HCT116 (cell line): ENCODE measurements around the gene COG6. TPM values are rescaled to one million over a fixed set of nuclear protein-coding genes. Genes with fewer than 3 reads are reported as not detected.

Experiments used
- ATAC-seq: fragments of 200-7000 bp; cut with Tn5 transposase; 2 replicates; pipeline ENCODE4 v1.9.1; 2020; ENCODE audit warnings: mild to moderate bottlenecking, moderate library complexity
- BruUV-seq: library from RNA; stranded (reverse); fragments of 400-500 nt; replicated peaks from 2 replicates; lab custom pipeline; 2021; lab: Mats Ljungman, UMichigan
- CTCF ChIA-PET: fragments of 300-600 bp; sonication (Branson Sonifier 250); formaldehyde crosslinking; loops from one replicate; lab custom pipeline; 2021; ENCODE audit warnings: antibody characterized with exemption; lab: Charles Lee
- POLR2A ChIA-PET: fragments of 300-600, 350-600 bp; sonication (Branson Sonifier 250); formaldehyde crosslinking; loops from one replicate; lab custom pipeline; 2021; ENCODE audit warnings: antibody characterized with exemption; lab: Charles Lee
- RAD21 ChIA-PET, 2 experiments: fragments of 300-600 bp; sonication (Branson Sonifier 250); formaldehyde crosslinking; loops; one replicate each; lab custom pipeline; 2023; ENCODE audit warnings: low total read pairs in 2 of 2; ENCODE audit not compliant: uncharacterized antibody in 2 of 2, unreplicated experiment in 2 of 2, low non-redundant PET in 1 of 2; lab: Charles Lee
- DNase-seq: peaks from one replicate; pipeline ENCODE4 v3.0.0-alpha.2; 2010; ENCODE audit warnings: low read depth, low spot score
- H2AFZ ChIP-seq: fragments of 200-600 bp; shearing (Covaris generic), sonication (generic); 2 replicates; pipeline ENCODE4 v1.6.1; 2017; ENCODE audit warnings: low read depth, mixed run types, mixed read lengths, antibody characterized with exemption, low read length; ENCODE audit not compliant: poor library complexity, severe bottlenecking
- H3K27ac ChIP-seq: 2 replicates; pipeline ENCODE4 v1.5.1; 2012; ENCODE audit warnings: low read depth, low read length
- H3K27me3 ChIP-seq: fragments of 200-600 bp; sonication (generic); 2 replicates; pipeline ENCODE4 v1.6.1; 2016; ENCODE audit warnings: mixed run types, low read length, mixed read lengths; ENCODE audit not compliant: insufficient read depth
- H3K36me3 ChIP-seq, 2 experiments: fragments of 200-500 bp in 1 of 2; fragments of 200-600 bp in 1 of 2; sonication (Bioruptor generic) in 1 of 2; sonication (generic) in 1 of 2; 2 replicates each; pipeline versions ENCODE4 v1.5.1 to v1.6.1; 2014 to 2016; ENCODE audit warnings: low read length in 2 of 2, inconsistent platforms in 1 of 2, mixed read lengths in 1 of 2, mixed run types in 1 of 2; ENCODE audit not compliant: insufficient read depth in 2 of 2, control insufficient read depth in 1 of 2
- H3K4me1 ChIP-seq, 2 experiments: fragments of 200-600 bp in 1 of 2; sonication (generic) in 1 of 2; 2 replicates each; pipeline versions ENCODE4 v1.5.1 to v1.6.1; 2012 to 2017; ENCODE audit warnings: low read length in 2 of 2, inconsistent platforms in 1 of 2, mild to moderate bottlenecking in 1 of 2, mixed read lengths in 1 of 2, mixed run types in 1 of 2, moderate library complexity in 1 of 2; ENCODE audit not compliant: insufficient read depth in 2 of 2, control insufficient read depth in 1 of 2
- H3K4me2 ChIP-seq: fragments of 200-600 bp; sonication (generic); 2 replicates; pipeline ENCODE4 v1.6.1; 2017; ENCODE audit warnings: mixed run types, low read length, mixed read lengths
- H3K4me3 ChIP-seq, 2 experiments: fragments of 200-600 bp in 1 of 2; sonication (generic) in 1 of 2; replicated peaks in 1 of 2; 2 replicates each; pipeline ENCODE4 v1.5.1; 2011 to 2016; ENCODE audit warnings: low read length in 2 of 2, control low read depth in 1 of 2, low read depth in 1 of 2, mild to moderate bottlenecking in 1 of 2, mixed read lengths in 1 of 2, mixed run types in 1 of 2
- H3K79me2 ChIP-seq: fragments of 200-600 bp; sonication (generic); 2 replicates; pipeline ENCODE4 v1.6.1; 2017; ENCODE audit warnings: mild to moderate bottlenecking, mixed run types, low read length, moderate library complexity, mixed read lengths; ENCODE audit not compliant: insufficient read depth
- H3K9ac ChIP-seq: fragments of 200-600 bp; sonication (generic); 2 replicates; pipeline ENCODE4 v1.6.1; 2016; ENCODE audit warnings: low read length, mixed read lengths
- H3K9me2 ChIP-seq: fragments of 200-600 bp; sonication (generic), shearing (Covaris generic); 2 replicates; pipeline ENCODE4 v1.6.1; 2017; ENCODE audit warnings: mixed run types, mild to moderate bottlenecking, moderate library complexity; ENCODE audit not compliant: insufficient read depth
- H3K9me3 ChIP-seq, 2 experiments: fragments of 200-500 bp in 1 of 2; fragments of 200-600 bp in 1 of 2; sonication (Bioruptor generic) in 1 of 2; sonication (generic) in 1 of 2; 2 replicates each; pipeline ENCODE4 v1.6.1; 2014 to 2017; ENCODE audit warnings: low read length in 2 of 2, mixed read lengths in 2 of 2, inconsistent platforms in 1 of 2, low read depth in 1 of 2, mild to moderate bottlenecking in 1 of 2, mixed run types in 1 of 2, moderate library complexity in 1 of 2; ENCODE audit not compliant: control insufficient read depth in 1 of 2, insufficient read depth in 1 of 2
- H4K20me1 ChIP-seq: fragments of 200-600 bp; sonication (generic), shearing (Covaris generic); 2 replicates; pipeline ENCODE4 v1.6.1; 2017; ENCODE audit warnings: mixed run types, mild to moderate bottlenecking, moderate library complexity; ENCODE audit not compliant: insufficient read depth
- CEBPB ChIP-seq: IDR thresholded peaks from 2 replicates; pipeline ENCODE4 v1.6.1; 2012; ENCODE audit warnings: low read depth
- CTCF ChIP-seq, 3 experiments: fragments of 200-600 bp in 1 of 3; sonication (generic) in 1 of 3; IDR thresholded peaks in 2 of 3; conservative IDR thresholded peaks in 1 of 3; 2 replicates each; pipeline ENCODE4 v1.5.1; 2012 to 2017; ENCODE audit warnings: low read depth in 2 of 3, low read length in 2 of 3, antibody characterized with exemption in 1 of 3, borderline replicate concordance in 1 of 3, control low read depth in 1 of 3, mild to moderate bottlenecking in 1 of 3, mixed read lengths in 1 of 3, mixed run types in 1 of 3, moderate library complexity in 1 of 3; ENCODE audit not compliant: insufficient read depth in 1 of 3
- ELF1 ChIP-seq: IDR thresholded peaks from 2 replicates; pipeline ENCODE4 v1.6.1; 2012; ENCODE audit warnings: low read depth, borderline replicate concordance
- EZH2 ChIP-seq: fragments of 200-600 bp; sonication (generic); IDR thresholded peaks from 2 replicates; pipeline ENCODE4 v1.6.1; 2017; ENCODE audit warnings: antibody characterized with exemption, mixed run types
- FOSL1 ChIP-seq: IDR thresholded peaks from 2 replicates; pipeline ENCODE4 v1.6.1; 2012; ENCODE audit warnings: low read depth
- JUND ChIP-seq: IDR thresholded peaks from 2 replicates; pipeline ENCODE4 v1.6.1; 2012
- MAX ChIP-seq: IDR thresholded peaks from 2 replicates; pipeline ENCODE4 v1.6.1; 2012
- POLR2A ChIP-seq: IDR thresholded peaks from 2 replicates; pipeline ENCODE4 v1.7.0; 2011; ENCODE audit warnings: borderline replicate concordance; ENCODE audit not compliant: insufficient read depth, insufficient read length; ENCODE audit errors: extremely low read depth
- SP1 ChIP-seq: IDR thresholded peaks from 2 replicates; pipeline ENCODE4 v1.6.1; 2012; ENCODE audit warnings: low read depth
- SRF ChIP-seq: IDR thresholded peaks from 2 replicates; pipeline ENCODE4 v1.6.1; 2012; ENCODE audit warnings: low read depth
- TCF7L2 ChIP-seq: IDR thresholded peaks from 2 replicates; pipeline ENCODE4 v1.7.0; 2011; ENCODE audit warnings: borderline replicate concordance, inconsistent platforms; ENCODE audit not compliant: insufficient read depth, insufficient read length; ENCODE audit errors: extremely low read depth
- YY1 ChIP-seq: IDR thresholded peaks from 2 replicates; pipeline ENCODE4 v1.6.1; 2011; ENCODE audit warnings: low read length, low read depth, moderate library complexity, mild to moderate bottlenecking; ENCODE audit not compliant: insufficient replicate concordance; ENCODE audit errors: extremely low read depth
- ZBTB33 ChIP-seq: IDR thresholded peaks from 2 replicates; pipeline ENCODE4 v1.6.1; 2011; ENCODE audit warnings: mild to moderate bottlenecking, low read length, moderate library complexity; ENCODE audit not compliant: insufficient replicate concordance; ENCODE audit errors: extremely low read depth
- ZFX ChIP-seq: fragments of 450-650 bp; IDR thresholded peaks from 2 replicates; pipeline ENCODE4 v1.6.1; 2017
- intact Hi-C: fragments of 100-400 bp; cut with micrococcal nuclease; formaldehyde crosslinking; loops from 2 replicates; pipeline ENCODE4 v1.10.0; 2022
- total RNA-seq: library from RNA; stranded (reverse); gene quantifications from one replicate; pipeline ENCODE4 v1.2.1, GENCODE V29; 2021; ENCODE audit not compliant: unreplicated experiment

Gene COG6
- total RNA-seq, 1 experiment from 2014 or later, result 33.6 TPM

GRCh38 chr13:39766464-39767158 is 111.1 kb downstream of the COG6 start:
- TF ChIP-seq TCF7L2, result no peak
- TF ChIP-seq CEBPB, result no peak
- TF ChIP-seq FOSL1, result no peak
- TF ChIP-seq YY1, result no peak
- no peak for TF ChIP-seq JUND
- no peak for TF ChIP-seq POLR2A
- TF ChIP-seq ZFX, result no peak
- no peak for TF ChIP-seq MAX
- TF ChIP-seq SRF, result no peak
- no peak for TF ChIP-seq ELF1
- no peak for TF ChIP-seq CTCF (IDR thresholded peaks at IDR 0.05 in 2 of 3, conservative IDR thresholded peaks at IDR 0.05 in 1 of 3; ENCODE audit: borderline replicate concordance in 1 of 3, insufficient read depth in 1 of 3, low read depth in 2 of 3, low read length in 2 of 3)
- TF ChIP-seq EZH2, result no peak
- TF ChIP-seq SP1, result no peak
- no peak for TF ChIP-seq ZBTB33
- no peaks in the 10 kb centered on the region for H3K9me3 ChIP-seq
- no peaks in the 10 kb centered on the region for H3K4me1 ChIP-seq
- DNase-seq (no peak), ATAC-seq (no peak)
- CTCF ChIA-PET, result interaction anchor here (1.4 kb wide), 1 partner anchor 1011 kb away, joined by 5 read pairs; no protein-coding TSS in a partner anchor
- no peak overlapping the region for H3K9ac ChIP-seq
- no TSS peak for BruUV-seq
- H3K27ac ChIP-seq, result no peak overlapping the region
- H2AFZ ChIP-seq, result no peak overlapping the region
- RAD21 ChIA-PET, result no interaction called here
- H3K4me2 ChIP-seq, result no peak overlapping the region
- POLR2A ChIA-PET, result no interaction called here
- intact Hi-C loops, result loop anchor here (5.0 kb wide), 1 partner anchor 916 kb away; no protein-coding TSS in a partner anchor
- H3K4me3 ChIP-seq, result no peak overlapping the region
- no peaks in the 10 kb centered on the region for H3K79me2 ChIP-seq
- H4K20me1 ChIP-seq, result no peaks in the 10 kb centered on the region
- no peaks in the 10 kb centered on the region for H3K9me2 ChIP-seq
- no peaks in the 10 kb centered on the region for H3K36me3 ChIP-seq
- no peaks in the 10 kb centered on the region for H3K27me3 ChIP-seq
